ENCODE measurements around the gene ERC1. TPM values are rescaled to one million over a fixed set of nuclear protein-coding genes. Genes with fewer than 3 reads are reported as not detected.

Gene ERC1
- total RNA-seq, 1 experiment from 2014 or later: 40.4 TPM

DNA sequence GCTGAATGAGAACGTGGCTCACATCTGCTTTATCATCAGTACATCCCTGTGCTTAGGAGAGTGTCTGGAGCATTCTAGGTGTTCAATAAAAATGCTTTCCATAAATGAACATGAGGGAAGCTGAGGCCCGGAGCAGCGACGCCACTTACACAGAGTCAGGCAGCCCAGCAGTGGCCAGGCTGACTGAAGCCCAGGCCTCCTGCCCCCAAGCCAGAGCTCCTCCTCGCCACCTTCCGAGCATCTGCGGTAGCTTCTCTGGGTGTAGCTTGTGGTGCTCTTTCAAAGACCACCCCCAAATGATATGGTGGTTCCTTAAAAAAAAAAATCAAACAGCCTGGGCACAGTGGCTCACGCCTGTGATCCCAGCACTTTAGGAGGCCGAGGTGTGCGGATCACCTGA is 514.6 kb downstream of the ERC1 start:
- no TSS peak for BruUV-seq (replicated peaks)
- H3K4me1 ChIP-seq (ENCODE audit: control insufficient read depth, insufficient read depth, low read length): peaks cover 6% of the 10 kb centered on the region; the same call in 1 of the 2 replicates
- H3K27me3 ChIP-seq (ENCODE audit: control insufficient read depth, insufficient read depth, low read length): no peaks in the 10 kb centered on the region
- no peak overlapping the region for H3K27ac ChIP-seq (ENCODE audit: low read length)
- no peaks in the 10 kb centered on the region for H3K9me3 ChIP-seq (ENCODE audit: control insufficient read depth, insufficient read depth, low read depth, low read length)
- H3K36me3 ChIP-seq (ENCODE audit: control insufficient read depth, insufficient read depth, low read length): no peaks in the 10 kb centered on the region
- ChIA-PET POLR2A (no interaction called here), CTCF (no interaction called here)
- H3K4me3 ChIP-seq (ENCODE audit: low read depth in 2 of 2, low read length in 2 of 2): no peak overlapping the region
- DNase-seq (ENCODE audit: low read depth, low spot score): no peak
- no peak for ATAC-seq
- TF ChIP-seq SIN3A (IDR thresholded peaks at IDR 0.05; ENCODE audit: borderline replicate concordance, insufficient read depth, low read depth, low read length): no peak
- no peak for TF ChIP-seq REST (IDR thresholded peaks at IDR 0.05; ENCODE audit: insufficient read depth in 1 of 2, low read depth in 2 of 2, low read length in 1 of 2)
- TF ChIP-seq CTCF (IDR thresholded peaks at IDR 0.05): no peak
- in situ Hi-C loops (cut with HindIII; ENCODE audit: low pct_unique_long_range_greater_than_20kb, low sequenced_read_pairs): no loop called here
- intact Hi-C loops (cut with micrococcal nuclease; ENCODE audit: unreplicated experiment): no loop called here

DNA sequence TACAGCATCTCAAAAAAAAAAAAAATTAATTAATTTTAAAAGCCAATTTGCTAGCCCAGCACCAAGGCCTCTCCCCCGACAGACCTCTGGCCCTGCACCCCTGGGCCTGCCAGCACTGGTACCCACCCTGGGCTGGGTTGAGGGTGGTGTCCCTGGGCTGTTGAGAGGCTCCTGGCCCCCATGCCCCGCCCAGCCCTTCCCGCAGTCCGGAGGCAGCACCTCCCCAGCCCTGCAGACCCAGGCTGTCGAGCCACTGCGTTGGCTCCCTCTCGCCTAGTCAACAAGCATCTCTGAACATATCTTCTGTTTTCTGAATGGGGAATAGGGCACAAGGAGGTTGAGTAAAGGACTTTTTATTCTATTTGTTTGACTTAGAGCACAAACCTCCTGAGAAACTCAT is 516.3 kb downstream of the ERC1 start:
- ChIA-PET POLR2A (no interaction called here), CTCF (no interaction called here)
- intact Hi-C loops (cut with micrococcal nuclease; ENCODE audit: unreplicated experiment) (no loop called here), in situ Hi-C loops (cut with HindIII; ENCODE audit: low pct_unique_long_range_greater_than_20kb, low sequenced_read_pairs) (no loop called here)
- no peaks in the 10 kb centered on the region for H3K9me3 ChIP-seq (ENCODE audit: control insufficient read depth, insufficient read depth, low read depth, low read length)
- H3K4me1 ChIP-seq (ENCODE audit: control insufficient read depth, insufficient read depth, low read length): peaks cover 5% of the 10 kb centered on the region; the same call in 1 of the 2 replicates
- ATAC-seq (no peak), DNase-seq (ENCODE audit: low read depth, low spot score) (no peak)
- BruUV-seq (replicated peaks): no TSS peak
- TF ChIP-seq REST (IDR thresholded peaks at IDR 0.05; ENCODE audit: insufficient read depth in 1 of 2, low read depth in 2 of 2, low read length in 1 of 2) (no peak), POLR2AphosphoS5 (IDR thresholded peaks at IDR 0.05; ENCODE audit: low read depth, low read length) (no peak), CTCF (IDR thresholded peaks at IDR 0.05) (no peak), TCF7L2 (IDR thresholded peaks at IDR 0.05; ENCODE audit: low read depth, low read length) (no peak)
- H3K4me3 ChIP-seq (ENCODE audit: low read depth in 2 of 2, low read length in 2 of 2): no peak overlapping the region
- H3K27ac ChIP-seq (ENCODE audit: low read length): no peak overlapping the region
- H3K36me3 ChIP-seq (ENCODE audit: control insufficient read depth, insufficient read depth, low read length): no peaks in the 10 kb centered on the region
- no peaks in the 10 kb centered on the region for H3K27me3 ChIP-seq (ENCODE audit: control insufficient read depth, insufficient read depth, low read length)
